OCI-LY1 (cell line): ENCODE measurements around the gene CHD5.

ENCODE experiments used
- H2AFZ ChIP-seq: fragments of 200-600 bp; sonication (generic), shearing (Covaris generic); 2 replicates; pipeline ENCODE4 v1.6.0; 2014; ENCODE audit warnings: antibody characterized with exemption, mild to moderate bottlenecking, low read length
- H3F3A ChIP-seq: fragments of 200-600 bp; sonication (generic), shearing (Covaris generic); 2 replicates; pipeline ENCODE4 v1.6.0; 2014; ENCODE audit warnings: mild to moderate bottlenecking, antibody characterized with exemption, low read length, moderate library complexity; ENCODE audit not compliant: insufficient read depth
- H3K27ac ChIP-seq: fragments of 200-600 bp; sonication (generic); 2 replicates; pipeline ENCODE4 v1.5.1; 2014; ENCODE audit warnings: low read length, mixed run types, mild to moderate bottlenecking, low read depth; ENCODE audit not compliant: poor library complexity, severe bottlenecking
- H3K27me3 ChIP-seq: fragments of 200-600 bp; sonication (generic); 2 replicates; pipeline ENCODE4 v1.6.0; 2014; ENCODE audit warnings: antibody characterized with exemption, mild to moderate bottlenecking, low read length, moderate library complexity; ENCODE audit not compliant: insufficient read depth
- H3K36me3 ChIP-seq: fragments of 200-600 bp; sonication (generic); 2 replicates; pipeline ENCODE4 v1.6.1; 2014; ENCODE audit warnings: mild to moderate bottlenecking, antibody characterized with exemption, low read length, moderate library complexity, mixed read lengths; ENCODE audit not compliant: insufficient read depth
- H3K4me1 ChIP-seq: fragments of 200-600 bp; sonication (generic); 2 replicates; pipeline ENCODE4 v1.5.1; 2014; ENCODE audit warnings: mild to moderate bottlenecking, low read length, moderate library complexity; ENCODE audit not compliant: insufficient read depth, severe bottlenecking
- H3K4me2 ChIP-seq: fragments of 200-600 bp; sonication (generic), shearing (Covaris generic); 2 replicates; pipeline ENCODE4 v1.6.1; 2014; ENCODE audit warnings: low read length
- H3K4me3 ChIP-seq: fragments of 200-600 bp; sonication (generic); 2 replicates; pipeline ENCODE4 v1.5.1; 2014; ENCODE audit warnings: low read length, low read depth, mild to moderate bottlenecking, mixed read lengths; ENCODE audit not compliant: poor library complexity, severe bottlenecking
- H3K79me2 ChIP-seq: fragments of 200-600 bp; shearing (Covaris generic); 2 replicates; pipeline ENCODE4 v1.6.1; 2016; ENCODE audit warnings: mixed run types, low read length, mixed read lengths; ENCODE audit not compliant: insufficient read depth
- H3K9ac ChIP-seq: fragments of 200-600 bp; sonication (generic), shearing (Covaris generic); 2 replicates; pipeline ENCODE4 v1.6.1; 2014; ENCODE audit warnings: mild to moderate bottlenecking, low read length, mixed read lengths
- H3K9me2 ChIP-seq: fragments of 200-600 bp; sonication (generic), shearing (Covaris generic); 2 replicates; pipeline ENCODE4 v1.6.1; 2014; ENCODE audit warnings: low read depth, mild to moderate bottlenecking, low read length, mixed read lengths
- H3K9me3 ChIP-seq: fragments of 200-600 bp; shearing (Covaris generic); 2 replicates; pipeline ENCODE4 v1.6.1; 2014; ENCODE audit warnings: low read length, mixed read lengths
- H4K20me1 ChIP-seq: fragments of 200-600 bp; sonication (generic), shearing (Covaris generic); 2 replicates; pipeline ENCODE4 v1.6.0; 2016; ENCODE audit warnings: mild to moderate bottlenecking, low read length; ENCODE audit not compliant: insufficient read depth
- CTCF ChIP-seq: fragments of 200-600 bp; sonication (generic), shearing (Covaris generic); IDR thresholded peaks from 2 replicates; pipeline ENCODE4 v1.5.1; 2017; ENCODE audit warnings: mild to moderate bottlenecking, antibody characterized with exemption, low read length, moderate library complexity, mixed read lengths
- EZH2 ChIP-seq: fragments of 200-600 bp; sonication (generic), shearing (Covaris generic); IDR thresholded peaks from 2 replicates; pipeline ENCODE4 v1.8.0; 2017; ENCODE audit warnings: borderline replicate concordance, mixed run types, mild to moderate bottlenecking, antibody characterized with exemption, low read length, moderate library complexity, mixed read lengths

Gene CHD5

GRCh38 chr1:6068932-6069331 lies 111.2 kb downstream of the CHD5 start:
- no peaks in the 10 kb centered on the region for H3K27me3 ChIP-seq
- H3K4me2 ChIP-seq, result no peak overlapping the region
- no peak overlapping the region for H3K4me3 ChIP-seq
- no peak overlapping the region for H2AFZ ChIP-seq
- H3K79me2 ChIP-seq, result no peaks in the 10 kb centered on the region
- H3K27ac ChIP-seq, result no peak overlapping the region
- H3K4me1 ChIP-seq, result no peaks in the 10 kb centered on the region
- no peaks in the 10 kb centered on the region for H3K9me2 ChIP-seq
- no peak for TF ChIP-seq EZH2
- no peak for TF ChIP-seq CTCF
- no peaks in the 10 kb centered on the region for H4K20me1 ChIP-seq
- H3K36me3 ChIP-seq, result peaks cover 36% of the 10 kb centered on the region
- no peak overlapping the region for H3K9ac ChIP-seq
- no peaks in the 10 kb centered on the region for H3K9me3 ChIP-seq
- H3F3A ChIP-seq, result no peaks in the 10 kb centered on the region

GRCh38 chr1:6068073-6068472 lies 112.0 kb downstream of the CHD5 start:
- Histone ChIP-seq H3K27ac (no peak overlapping the region), H3K9ac (no peak overlapping the region), H3K9me2 (no peaks in the 10 kb centered on the region), H3K4me1 (no peaks in the 10 kb centered on the region), H3K9me3 (no peaks in the 10 kb centered on the region), H3K4me2 (no peak overlapping the region), H3K4me3 (no peak overlapping the region), H4K20me1 (no peaks in the 10 kb centered on the region), H3K27me3 (no peaks in the 10 kb centered on the region), H3K36me3 (peaks cover 31% of the 10 kb centered on the region), H2AFZ (no peak overlapping the region), H3K79me2 (no peaks in the 10 kb centered on the region), H3F3A (no peaks in the 10 kb centered on the region)
- TF ChIP-seq CTCF (no peak), EZH2 (no peak)

GRCh38 chr1:6066680-6067079 lies 113.4 kb downstream of the CHD5 start:
- Histone ChIP-seq H3K9ac (no peak overlapping the region), H3K4me3 (no peak overlapping the region), H3K9me2 (no peaks in the 10 kb centered on the region), H3K27me3 (no peaks in the 10 kb centered on the region), H4K20me1 (no peaks in the 10 kb centered on the region), H3K4me1 (no peaks in the 10 kb centered on the region), H3K9me3 (no peaks in the 10 kb centered on the region), H3K79me2 (no peaks in the 10 kb centered on the region), H3K36me3 (peaks cover 24% of the 10 kb centered on the region), H2AFZ (no peak overlapping the region), H3K27ac (no peak overlapping the region), H3K4me2 (no peak overlapping the region), H3F3A (no peaks in the 10 kb centered on the region)
- TF ChIP-seq CTCF (no peak), EZH2 (no peak)
